H9 (cell line): Measurements from ENCODE around the gene MTSS2. TPM values are rescaled to one million over a fixed set of nuclear protein-coding genes. Genes with fewer than 3 reads are reported as not detected.

Experiments
- DNase-seq: peaks from one replicate; pipeline ENCODE4 v3.0.0-alpha.2; 2017
- H2AFZ ChIP-seq: one replicate; pipeline ENCODE4 v1.6.1; 2013; ENCODE audit warnings: mild to moderate bottlenecking, low read length, control low read depth, moderate library complexity
- H2AK5ac ChIP-seq: 2 replicates; pipeline ENCODE4 v1.6.1; 2013; ENCODE audit warnings: low read length, control low read depth, mixed read lengths; ENCODE audit not compliant: insufficient read length
- H2BK120ac ChIP-seq: one replicate; pipeline ENCODE4 v1.6.1; 2013; ENCODE audit warnings: low read depth, mild to moderate bottlenecking, low read length, control low read depth, inconsistent platforms; ENCODE audit not compliant: poor library complexity, severe bottlenecking
- H2BK12ac ChIP-seq: 2 replicates; pipeline ENCODE4 v1.6.1; 2013; ENCODE audit warnings: low read length, control low read depth, mixed read lengths, low read depth; ENCODE audit not compliant: insufficient read length
- H2BK15ac ChIP-seq: 2 replicates; pipeline ENCODE4 v1.6.1; 2013; ENCODE audit warnings: low read depth, low read length, control low read depth
- H2BK20ac ChIP-seq: one replicate; pipeline ENCODE4 v1.6.1; 2013; ENCODE audit warnings: low read depth, mild to moderate bottlenecking, low read length, control low read depth, inconsistent platforms; ENCODE audit not compliant: poor library complexity, severe bottlenecking
- H2BK5ac ChIP-seq: 2 replicates; pipeline ENCODE4 v1.6.1; 2013; ENCODE audit warnings: low read length, control low read depth, mixed read lengths; ENCODE audit not compliant: insufficient read length
- H3K14ac ChIP-seq: 2 replicates; pipeline ENCODE4 v1.6.1; 2013; ENCODE audit warnings: low read length, control low read depth; ENCODE audit not compliant: insufficient read depth
- H3K18ac ChIP-seq: 2 replicates; pipeline ENCODE4 v1.6.1; 2013; ENCODE audit warnings: low read depth, mild to moderate bottlenecking, mixed read lengths, low read length, control low read depth; ENCODE audit not compliant: insufficient read length
- H3K23ac ChIP-seq: 2 replicates; pipeline ENCODE4 v1.6.1; 2013; ENCODE audit warnings: low read length, control low read depth, mixed read lengths, low read depth; ENCODE audit not compliant: insufficient read length
- H3K23me2 ChIP-seq: 2 replicates; pipeline ENCODE4 v1.6.1; 2013; ENCODE audit warnings: low read depth, mild to moderate bottlenecking, mixed read lengths, low read length, control low read depth; ENCODE audit not compliant: insufficient read length, poor library complexity, severe bottlenecking
- H3K27ac ChIP-seq: 2 replicates; pipeline ENCODE4 v1.5.1; 2013; ENCODE audit warnings: low read length, control low read depth, mixed read lengths, low read depth; ENCODE audit not compliant: insufficient read length
- H3K27me3 ChIP-seq: 2 replicates; pipeline ENCODE4 v1.6.1; 2013; ENCODE audit warnings: low read length, control low read depth, inconsistent platforms; ENCODE audit not compliant: insufficient read depth
- H3K4ac ChIP-seq: 2 replicates; pipeline ENCODE4 v1.6.1; 2013; ENCODE audit warnings: low read depth, mild to moderate bottlenecking, control low read depth, inconsistent platforms, low read length, moderate library complexity
- H3K4me1 ChIP-seq: 2 replicates; pipeline ENCODE4 v1.6.1; 2013; ENCODE audit warnings: low read length, control low read depth, inconsistent platforms; ENCODE audit not compliant: insufficient read depth
- H3K4me2 ChIP-seq: 2 replicates; pipeline ENCODE4 v1.6.1; 2013; ENCODE audit warnings: low read length, control low read depth, mixed read lengths; ENCODE audit not compliant: insufficient read length, insufficient read depth
- H3K56ac ChIP-seq: 2 replicates; pipeline ENCODE4 v1.6.1; 2013; ENCODE audit warnings: low read depth, mild to moderate bottlenecking, mixed read lengths, low read length, control low read depth; ENCODE audit not compliant: insufficient read length
- H3K79me1 ChIP-seq: 2 replicates; pipeline ENCODE4 v1.6.1; 2013; ENCODE audit warnings: low read depth, mild to moderate bottlenecking, moderate library complexity, low read length, control low read depth, inconsistent platforms; ENCODE audit not compliant: insufficient read depth, poor library complexity, severe bottlenecking
- H3K79me2 ChIP-seq: 2 replicates; pipeline ENCODE4 v1.6.1; 2013; ENCODE audit warnings: low read length, control low read depth, inconsistent platforms; ENCODE audit not compliant: insufficient read depth
- H3K9ac ChIP-seq: 2 replicates; pipeline ENCODE4 v1.6.1; 2013; ENCODE audit warnings: low read length, control low read depth, mixed read lengths; ENCODE audit not compliant: insufficient read length; ENCODE audit errors: extremely low read depth
- H3K9me3 ChIP-seq: one replicate; pipeline ENCODE4 v1.6.1; 2013; ENCODE audit warnings: low read depth, low read length, inconsistent platforms; ENCODE audit not compliant: control insufficient read depth
- H3T11ph ChIP-seq: one replicate; pipeline ENCODE4 v1.6.1; 2013; ENCODE audit warnings: mild to moderate bottlenecking, low read length, control low read depth, inconsistent platforms
- H4K20me1 ChIP-seq: one replicate; pipeline ENCODE4 v1.6.1; 2013; ENCODE audit not compliant: control insufficient read depth, insufficient read length, insufficient read depth
- H4K5ac ChIP-seq: 2 replicates; pipeline ENCODE4 v1.6.1; 2013; ENCODE audit warnings: low read depth, mild to moderate bottlenecking, mixed read lengths, low read length, control low read depth; ENCODE audit not compliant: insufficient read length
- H4K8ac ChIP-seq: replicated peaks from 2 replicates; pipeline ENCODE4 v1.6.1; 2013; ENCODE audit warnings: low read length, control low read depth, mixed read lengths, low read depth; ENCODE audit not compliant: insufficient read length
- H4K91ac ChIP-seq: 2 replicates; pipeline ENCODE4 v1.6.1; 2013; ENCODE audit warnings: low read depth, mild to moderate bottlenecking, moderate library complexity, mixed read lengths, low read length, control low read depth; ENCODE audit not compliant: insufficient read length
- H3K27ac Mint-ChIP-seq, 3 experiments: 2 replicates in 2 of 3; 3 replicates in 1 of 3; pipeline ENCODE4 v1.8.0; 2020 to 2021; ENCODE audit warnings: mixed read lengths in 3 of 3, mild to moderate bottlenecking in 1 of 3, moderate library complexity in 1 of 3
- H3K27me3 Mint-ChIP-seq: 2 replicates; pipeline ENCODE4 v1.8.0; 2021; ENCODE audit warnings: low read depth, mild to moderate bottlenecking, moderate library complexity, mixed read lengths
- H3K36me3 Mint-ChIP-seq, 3 experiments: 2 replicates in 2 of 3; 3 replicates in 1 of 3; pipeline ENCODE4 v1.8.0; 2020 to 2021; ENCODE audit warnings: low read depth in 3 of 3, mixed read lengths in 3 of 3; ENCODE audit not compliant: insufficient read depth in 1 of 3
- H3K4me1 Mint-ChIP-seq, 2 experiments: 2 replicates each; pipeline ENCODE4 v1.8.0; 2020; ENCODE audit warnings: mixed read lengths in 2 of 2
- H3K4me3 Mint-ChIP-seq, 2 experiments: 2 replicates in 1 of 2; 3 replicates in 1 of 2; pipeline ENCODE4 v1.8.0; 2020 to 2021; ENCODE audit warnings: mild to moderate bottlenecking in 2 of 2, mixed read lengths in 2 of 2, moderate library complexity in 1 of 2
- H3K9me3 Mint-ChIP-seq, 2 experiments: 2 replicates in 1 of 2; 3 replicates in 1 of 2; pipeline ENCODE4 v1.8.0; 2020; ENCODE audit warnings: mild to moderate bottlenecking in 2 of 2, mixed read lengths in 2 of 2, moderate library complexity in 1 of 2
- CTCF ChIP-seq: fragments of 200-600 bp; sonication (generic); conservative IDR thresholded peaks from 3 replicates; pipeline ENCODE4 v1.8.0; 2021; ENCODE audit warnings: antibody characterized with exemption, mild to moderate bottlenecking
- WGBS: extraction: QIAGEN DNeasy Blood & Tissue Kit; methylation state at CpG from one replicate; pipeline ENCODE4 v1.1.7; 2013; ENCODE audit warnings: missing lambda C conversion rate, low lambda C conversion rate, mixed read lengths; ENCODE audit not compliant: insufficient read length; ENCODE audit errors: extremely low coverage; 5-methylcytosine and 5-hydroxymethylcytosine counted together
- total RNA-seq: library from RNA; stranded (reverse); gene quantifications from 2 replicates; pipeline ENCODE4 v1.2.1, GENCODE V29; 2021

Gene MTSS2
- total RNA-seq, 1 experiment from 2014 or later, result 41.0 TPM

DNA sequence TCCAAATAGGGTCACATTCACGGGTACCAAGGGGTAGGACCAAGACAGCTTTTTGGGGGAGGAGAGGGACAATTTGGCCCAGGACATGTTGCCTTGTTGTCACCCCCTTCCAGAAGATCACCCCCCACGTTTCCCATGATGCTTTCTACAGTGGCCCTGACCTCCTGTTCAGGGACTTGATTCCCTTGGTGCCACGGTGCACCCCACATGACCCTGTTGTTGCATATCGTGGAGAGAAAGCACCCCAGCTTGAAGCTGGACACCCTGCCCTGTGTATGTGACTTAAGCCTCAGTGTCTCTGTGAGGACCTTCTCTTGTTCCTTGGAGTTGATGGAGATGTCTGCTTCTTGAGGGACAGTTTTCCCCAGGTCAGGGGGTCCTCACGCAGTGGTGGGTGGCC is 26.9 kb downstream of the MTSS2 start:
- no peak overlapping the region for H3K23ac ChIP-seq
- no peaks in the 10 kb centered on the region for H3K79me2 ChIP-seq
- Mint-ChIP-seq H3K9me3 (no peaks in the 10 kb centered on the region), H3K36me3 (peaks cover under 1 to 2% (median 2%) of the 10 kb centered on the region in 3 experiments; a peak in 3 of 7 replicates), H3K4me3 (no peak overlapping the region), H3K4me1 (peaks cover 9 to 20% of the 10 kb centered on the region in 2 experiments), H3K27ac (peak overlapping the region in 1 of 3 experiments; percentile 34; a peak in 1 of 7 replicates), H3K27me3 (no peaks in the 10 kb centered on the region; the same call in 1 of the 2 replicates)
- no peak for TF ChIP-seq CTCF
- H3K4me1 ChIP-seq, result peaks cover 3% of the 10 kb centered on the region; the same call in 1 of the 2 replicates
- H3K9me3 ChIP-seq, result no peaks in the 10 kb centered on the region
- H3K9ac ChIP-seq, result no peak overlapping the region
- no peak overlapping the region for H3K27ac ChIP-seq
- no peak overlapping the region for H2AK5ac ChIP-seq
- H4K8ac ChIP-seq, result no peak overlapping the region
- no peaks in the 10 kb centered on the region for H3K27me3 ChIP-seq
- H2BK15ac ChIP-seq, result no peak overlapping the region
- DNase-seq, result no peak
- no peaks in the 10 kb centered on the region for H4K20me1 ChIP-seq
- no CpG with 5 or more reads among the region's 5 CpGs for WGBS
- H3K79me1 ChIP-seq, result no peaks in the 10 kb centered on the region
- H3K4ac ChIP-seq, result no peak overlapping the region
- H3K4me2 ChIP-seq, result no peak overlapping the region
- no peak overlapping the region for H2BK12ac ChIP-seq
- H3K56ac ChIP-seq, result no peak overlapping the region
- no peak overlapping the region for H3K18ac ChIP-seq
- no peak overlapping the region for H3T11ph ChIP-seq
- no peak overlapping the region for H4K91ac ChIP-seq
- no peak overlapping the region for H2AFZ ChIP-seq
- H2BK120ac ChIP-seq, result no peak overlapping the region
- H2BK20ac ChIP-seq, result no peak overlapping the region
- no peak overlapping the region for H3K14ac ChIP-seq
- no peaks in the 10 kb centered on the region for H3K23me2 ChIP-seq
- H2BK5ac ChIP-seq, result no peak overlapping the region
- no peak overlapping the region for H4K5ac ChIP-seq
